Tibial nerve (tissue), 4 donors: ENCODE results near the gene MAGI1.

Experiments
- CTCF ChIP-seq, 5 experiments: fragments of 200-600 bp in 3 of 5; fragments of 450-650 bp in 2 of 5; sonication (generic) in 3 of 5; IDR thresholded peaks; one replicate each; pipeline ENCODE4 v1.5.1; 2016 to 2019; ENCODE audit warnings: antibody characterized with exemption in 5 of 5, mild to moderate bottlenecking in 3 of 5, moderate library complexity in 2 of 5
- EP300 ChIP-seq, 2 donors: sonication (generic); formaldehyde crosslinking; IDR thresholded peaks; one replicate each; pipeline ENCODE4 v1.6.1; 2017; ENCODE audit warnings: antibody characterized with exemption in 2 of 2, mild to moderate bottlenecking in 1 of 2
- POLR2A ChIP-seq, 2 donors: fragments of 450-650 bp; IDR thresholded peaks; one replicate each; pipeline ENCODE4 v1.6.1; 2017; ENCODE audit warnings: antibody characterized with exemption in 2 of 2, mild to moderate bottlenecking in 2 of 2, moderate library complexity in 2 of 2

- TF ChIP-seq CTCF (IDR thresholded peaks at IDR 0.05) (peak in 1 of 5 experiments; percentile 17), EP300 (IDR thresholded peaks at IDR 0.05) (no peak), POLR2A (IDR thresholded peaks at IDR 0.05) (no peak)
Measured at GRCh38 chr3:65402597-65402996, 636.1 kb downstream of the MAGI1 start.
